ENCODE measurements around the gene ALK.

DNA sequence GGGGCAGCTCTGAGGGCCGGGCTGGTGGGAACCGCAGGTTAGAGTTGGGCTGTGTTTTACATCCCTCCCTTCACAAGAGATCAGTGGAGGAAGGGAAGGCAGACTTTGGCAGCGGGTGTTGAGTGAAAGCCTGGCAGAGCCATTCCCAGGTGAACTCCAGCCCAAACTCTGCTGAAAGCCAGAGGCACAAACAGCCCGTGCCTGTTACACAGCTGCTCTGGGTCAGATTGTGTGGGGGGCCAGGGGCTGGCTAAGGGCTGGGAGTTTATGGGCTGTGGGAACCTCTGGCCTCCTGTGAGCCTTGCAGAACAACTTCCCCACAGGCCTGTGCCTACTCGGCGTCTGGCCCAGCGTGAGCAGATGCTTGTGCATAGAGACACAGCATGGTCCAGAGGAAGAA, 519.4 kb downstream of the ALK start:
- TF ChIP-seq, protein P1, sequence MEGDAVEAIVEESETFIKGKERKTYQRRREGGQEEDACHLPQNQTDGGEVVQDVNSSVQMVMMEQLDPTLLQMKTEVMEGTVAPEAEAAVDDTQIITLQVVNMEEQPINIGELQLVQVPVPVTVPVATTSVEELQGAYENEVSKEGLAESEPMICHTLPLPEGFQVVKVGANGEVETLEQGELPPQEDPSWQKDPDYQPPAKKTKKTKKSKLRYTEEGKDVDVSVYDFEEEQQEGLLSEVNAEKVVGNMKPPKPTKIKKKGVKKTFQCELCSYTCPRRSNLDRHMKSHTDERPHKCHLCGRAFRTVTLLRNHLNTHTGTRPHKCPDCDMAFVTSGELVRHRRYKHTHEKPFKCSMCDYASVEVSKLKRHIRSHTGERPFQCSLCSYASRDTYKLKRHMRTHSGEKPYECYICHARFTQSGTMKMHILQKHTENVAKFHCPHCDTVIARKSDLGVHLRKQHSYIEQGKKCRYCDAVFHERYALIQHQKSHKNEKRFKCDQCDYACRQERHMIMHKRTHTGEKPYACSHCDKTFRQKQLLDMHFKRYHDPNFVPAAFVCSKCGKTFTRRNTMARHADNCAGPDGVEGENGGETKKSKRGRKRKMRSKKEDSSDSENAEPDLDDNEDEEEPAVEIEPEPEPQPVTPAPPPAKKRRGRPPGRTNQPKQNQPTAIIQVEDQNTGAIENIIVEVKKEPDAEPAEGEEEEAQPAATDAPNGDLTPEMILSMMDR (IDR thresholded peaks at IDR 0.05; ENCODE audit: low read depth, low read length): no peak
- TF ChIP-seq EZH2phosphoT487 (IDR thresholded peaks at IDR 0.05; ENCODE audit: low read depth): no peak
